ENCODE data around the gene ZMYM4.

ZMYM4 gene

GRCh38 chr1:35270836-35271235 lies 2.3 kb downstream of the ZMYM4 start:
- Histone ChIP-seq H3K4me3 (replicated peaks; ENCODE audit: insufficient read depth, low read length) (no peak overlapping the region), H3K27ac (replicated peaks) (no peak overlapping the region), H3K27me3 (ENCODE audit: insufficient read depth, poor library complexity, severe bottlenecking) (no peaks in the 10 kb centered on the region)
- no peak for TF ChIP-seq SPI1 (IDR thresholded peaks at IDR 0.05; ENCODE audit: borderline replicate concordance, low read depth)
- TF ChIP-seq CTCF (IDR thresholded peaks at IDR 0.05; ENCODE audit: insufficient read depth, low read length): no peak
- TF ChIP-seq REST (IDR thresholded peaks at IDR 0.05; ENCODE audit: insufficient replicate concordance, low read depth): no peak
- no peak for TF ChIP-seq POLR2AphosphoS5 (IDR thresholded peaks at IDR 0.05; ENCODE audit: low read depth)
- TF ChIP-seq GABPA (IDR thresholded peaks at IDR 0.05; ENCODE audit: low read depth): no peak
- no peak for DNase-seq (ENCODE audit: low read depth in 1 of 2, low spot score in 1 of 2)

GRCh38 chr1:35274197-35274596 lies 5.7 kb downstream of the ZMYM4 start:
- no peak overlapping the region for H3K4me3 ChIP-seq (replicated peaks; ENCODE audit: insufficient read depth, low read length)
- DNase-seq (ENCODE audit: low read depth in 1 of 2, low spot score in 1 of 2): no peak
- H3K27me3 ChIP-seq (ENCODE audit: insufficient read depth, poor library complexity, severe bottlenecking): no peaks in the 10 kb centered on the region
- TF ChIP-seq CTCF (IDR thresholded peaks at IDR 0.05; ENCODE audit: insufficient read depth, low read length) (no peak), SPI1 (IDR thresholded peaks at IDR 0.05; ENCODE audit: borderline replicate concordance, low read depth) (no peak), REST (IDR thresholded peaks at IDR 0.05; ENCODE audit: insufficient replicate concordance, low read depth) (no peak), POLR2AphosphoS5 (IDR thresholded peaks at IDR 0.05; ENCODE audit: low read depth) (no peak), GABPA (IDR thresholded peaks at IDR 0.05; ENCODE audit: low read depth) (no peak)
- no peak overlapping the region for H3K27ac ChIP-seq (replicated peaks)

- no peak overlapping the region for H3K27ac ChIP-seq (replicated peaks)
- no peak for TF ChIP-seq CTCF (IDR thresholded peaks at IDR 0.05; ENCODE audit: insufficient read depth, low read length)
- TF ChIP-seq REST (IDR thresholded peaks at IDR 0.05; ENCODE audit: insufficient replicate concordance, low read depth): no peak
- TF ChIP-seq GABPA (IDR thresholded peaks at IDR 0.05; ENCODE audit: low read depth): no peak
- no peak for TF ChIP-seq POLR2AphosphoS5 (IDR thresholded peaks at IDR 0.05; ENCODE audit: low read depth)
- TF ChIP-seq SPI1 (IDR thresholded peaks at IDR 0.05; ENCODE audit: borderline replicate concordance, low read depth): no peak
- DNase-seq (ENCODE audit: low read depth in 1 of 2, low spot score in 1 of 2): no peak
- no peak overlapping the region for H3K4me3 ChIP-seq (replicated peaks; ENCODE audit: insufficient read depth, low read length)
- H3K27me3 ChIP-seq (ENCODE audit: insufficient read depth, poor library complexity, severe bottlenecking): no peaks in the 10 kb centered on the region
These were observed 10.5 kb downstream of the ZMYM4 start for GRCh38 chr1:35278886-35279554.
